HepG2 (cell line): ENCODE measurements around the gene HDAC5.
"Not testable (repeated sequence)": the region's sequence is repeated elsewhere in the genome, so short reads cannot be mapped to it uniquely, and the experiment has no call there.

ENCODE experiments used
- CREB1 ChIP-seq, 2 experiments: fragments of 450-650 bp in 1 of 2; IDR thresholded peaks; 2 replicates each; pipeline ENCODE4 v1.6.1; 2016 to 2017; ENCODE audit warnings: control low read depth in 1 of 2, mild to moderate bottlenecking in 1 of 2, missing compliant biosample characterization in 1 of 2, missing genetic modification characterization in 1 of 2
- HDAC2 ChIP-seq: sonication (generic); formaldehyde crosslinking; IDR thresholded peaks from 2 replicates; pipeline ENCODE4 v1.4.0; 2020; ENCODE audit warnings: missing genetic modification reagents
- POLR2A ChIP-seq, 2 experiments: IDR thresholded peaks; 2 replicates each; pipeline ENCODE4 v1.6.1; 2011; ENCODE audit warnings: low read depth in 2 of 2, low read length in 2 of 2, mild to moderate bottlenecking in 1 of 2, moderate library complexity in 1 of 2; ENCODE audit not compliant: insufficient read depth in 1 of 2
- POLR2AphosphoS5 ChIP-seq: IDR thresholded peaks from 2 replicates; pipeline ENCODE4 v1.6.1; 2012; ENCODE audit warnings: low read depth, low read length
- ZNF644 ChIP-seq: IDR thresholded peaks from 2 replicates; pipeline ENCODE4 v1.6.1; 2016; ENCODE audit warnings: low read depth
- TF ChIP-seq, protein P1 (sequence below): sonication (generic); formaldehyde crosslinking; IDR thresholded peaks from 2 replicates; pipeline ENCODE4 v1.5.0; 2020; ENCODE audit warnings: mild to moderate bottlenecking, missing genetic modification reagents, moderate library complexity

GRCh38 chr17:44034688-44035087 is 88.8 kb downstream of the HDAC5 start:
- not testable (repeated sequence) for TF ChIP-seq POLR2AphosphoS5; POLR2A (IDR thresholded peaks at IDR 0.05; ENCODE audit: insufficient read depth in 1 of 2, low read depth in 2 of 2, low read length in 2 of 2); CREB1 (IDR thresholded peaks at IDR 0.05); CREB1 (CRISPR knock-in tag; IDR thresholded peaks at IDR 0.05); ZNF644 (CRISPR knock-in tag); HDAC2 (CRISPR knock-in tag)
- TF ChIP-seq, protein P1, sequence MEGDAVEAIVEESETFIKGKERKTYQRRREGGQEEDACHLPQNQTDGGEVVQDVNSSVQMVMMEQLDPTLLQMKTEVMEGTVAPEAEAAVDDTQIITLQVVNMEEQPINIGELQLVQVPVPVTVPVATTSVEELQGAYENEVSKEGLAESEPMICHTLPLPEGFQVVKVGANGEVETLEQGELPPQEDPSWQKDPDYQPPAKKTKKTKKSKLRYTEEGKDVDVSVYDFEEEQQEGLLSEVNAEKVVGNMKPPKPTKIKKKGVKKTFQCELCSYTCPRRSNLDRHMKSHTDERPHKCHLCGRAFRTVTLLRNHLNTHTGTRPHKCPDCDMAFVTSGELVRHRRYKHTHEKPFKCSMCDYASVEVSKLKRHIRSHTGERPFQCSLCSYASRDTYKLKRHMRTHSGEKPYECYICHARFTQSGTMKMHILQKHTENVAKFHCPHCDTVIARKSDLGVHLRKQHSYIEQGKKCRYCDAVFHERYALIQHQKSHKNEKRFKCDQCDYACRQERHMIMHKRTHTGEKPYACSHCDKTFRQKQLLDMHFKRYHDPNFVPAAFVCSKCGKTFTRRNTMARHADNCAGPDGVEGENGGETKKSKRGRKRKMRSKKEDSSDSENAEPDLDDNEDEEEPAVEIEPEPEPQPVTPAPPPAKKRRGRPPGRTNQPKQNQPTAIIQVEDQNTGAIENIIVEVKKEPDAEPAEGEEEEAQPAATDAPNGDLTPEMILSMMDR: not testable (repeated sequence)
